Right cardiac atrium (tissue), 5 donors: ENCODE results near the gene C6orf62. TPM values are rescaled to one million over a fixed set of nuclear protein-coding genes. Genes with fewer than 3 reads are reported as not detected.
"Not testable (repeated sequence)": the region's sequence is repeated elsewhere in the genome, so short reads cannot be mapped to it uniquely, and the experiment has no call there.

ENCODE experiments used
- ATAC-seq, 2 donors: fragments of 200-7000 bp; cut with Tn5 transposase; one replicate each; pipeline versions ENCODE4 v1.8.0 to v1.9.1; 2020; ENCODE audit warnings: moderate library complexity in 2 of 2, mild to moderate bottlenecking in 1 of 2
- DNase-seq, 3 donors: peaks; one replicate each; pipeline ENCODE4 v3.0.0-alpha.2; 2020
- H3K27ac ChIP-seq: one replicate; pipeline ENCODE4 v1.5.1; 2013; ENCODE audit warnings: mild to moderate bottlenecking, low read length, control low read depth, moderate library complexity
- H3K27me3 ChIP-seq: one replicate; pipeline ENCODE4 v1.6.1; 2013; ENCODE audit not compliant: control insufficient read depth, insufficient read depth
- H3K4me1 ChIP-seq: one replicate; pipeline ENCODE4 v1.6.1; 2013; ENCODE audit warnings: low read length; ENCODE audit not compliant: control insufficient read depth, insufficient read depth
- H3K4me3 ChIP-seq: one replicate; pipeline ENCODE4 v1.5.1; 2013; ENCODE audit warnings: low read length, control low read depth
- H3K9me3 ChIP-seq: one replicate; pipeline ENCODE4 v1.6.1; 2013; ENCODE audit warnings: low read length; ENCODE audit not compliant: control insufficient read depth
- WGBS: extraction: QIAGEN DNeasy Blood & Tissue Kit; methylation state at CpG from one replicate; pipeline ENCODE4 v1.1.7; 2013; 5-methylcytosine and 5-hydroxymethylcytosine counted together
- intact Hi-C, 4 donors: fragments of 100-400 bp; cut with DNase I; formaldehyde crosslinking; loops; one replicate each; pipeline versions ENCODE4 v1.11.0 to v1.14.0; 2022 to 2023
- polyA plus RNA-seq: library from polyadenylated mRNA; stranded (reverse); fragments of 200-250 nt; gene quantifications from one replicate; pipeline ENCODE4 v1.2.3, GENCODE V29; 2013
- total RNA-seq, 4 donors: library from RNA; stranded (reverse); fragmentation: NEBNext Ultra II Directional; extraction: Animal tissue kit (Norgen Biotek cat#: 25700); gene quantifications; one replicate each; pipeline ENCODE4 v1.2.1, GENCODE V29; 2021
- donor health status: healthy with polysubstance abuse.
- donor health status: DM: no; HTN: yes; CAD: no.
- donor health status: DM: no; HTN: no; CAD: no.
- donor health status: DM: no; HTN: yes; CAD: no; lungs with severe emphysema.
- donor health status: DM: yes; HTN: yes; CAD: no.

The C6orf62 gene
- total and polyA plus RNA-seq, 5 donors, result 31.9 to 66.5 (median 56.4) TPM

DNA sequence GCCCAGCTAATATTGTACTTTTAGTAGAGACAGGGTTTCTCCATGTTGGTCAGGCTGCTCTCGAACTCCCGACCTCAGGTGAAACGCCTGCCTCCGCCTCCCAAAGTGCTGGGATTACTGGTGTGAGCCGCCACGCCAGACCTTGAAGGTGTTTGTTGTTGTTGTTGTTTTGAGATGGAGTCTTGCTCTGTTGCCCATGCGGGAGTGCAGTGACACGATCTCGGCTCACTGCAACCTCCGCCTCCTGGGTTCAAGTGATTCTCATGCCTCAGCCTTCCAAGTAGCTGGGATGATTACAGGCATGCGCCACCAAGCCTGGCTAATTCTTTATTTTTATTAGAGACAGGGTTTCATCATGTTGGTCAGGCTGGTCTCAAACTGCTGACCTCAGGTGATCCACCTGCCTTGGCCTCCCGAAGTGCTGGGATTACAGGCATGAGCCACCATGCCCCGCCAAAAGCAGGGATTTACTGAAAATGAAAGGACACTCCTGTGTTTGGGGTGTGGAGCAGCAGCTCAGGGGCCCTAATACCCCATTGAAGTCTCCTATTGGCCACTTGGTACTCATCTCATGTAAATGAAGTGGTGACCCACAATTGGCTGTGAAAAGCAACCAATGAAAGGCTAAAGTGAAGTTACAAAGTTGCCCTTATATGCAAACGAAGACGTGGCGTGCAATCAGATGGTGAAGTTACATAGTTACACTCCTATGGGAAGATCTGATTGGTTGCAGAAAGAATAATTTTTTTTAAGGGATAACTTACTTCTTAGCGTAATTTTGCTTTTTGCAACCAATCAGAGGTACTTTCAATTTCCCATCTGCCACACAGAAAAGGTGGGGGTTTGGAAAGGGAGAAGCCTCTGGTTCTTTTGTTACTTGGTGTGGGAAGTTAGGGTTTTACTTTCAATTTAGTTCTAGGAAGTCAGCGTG lies 50.6 kb downstream of the C6orf62 start:
- H3K27ac ChIP-seq, result not testable (repeated sequence)
- 97% methylated on average over 18 of the region's 18 CpGs for WGBS
- peak overlapping the region; percentile 79 for H3K4me3 ChIP-seq

DNA sequence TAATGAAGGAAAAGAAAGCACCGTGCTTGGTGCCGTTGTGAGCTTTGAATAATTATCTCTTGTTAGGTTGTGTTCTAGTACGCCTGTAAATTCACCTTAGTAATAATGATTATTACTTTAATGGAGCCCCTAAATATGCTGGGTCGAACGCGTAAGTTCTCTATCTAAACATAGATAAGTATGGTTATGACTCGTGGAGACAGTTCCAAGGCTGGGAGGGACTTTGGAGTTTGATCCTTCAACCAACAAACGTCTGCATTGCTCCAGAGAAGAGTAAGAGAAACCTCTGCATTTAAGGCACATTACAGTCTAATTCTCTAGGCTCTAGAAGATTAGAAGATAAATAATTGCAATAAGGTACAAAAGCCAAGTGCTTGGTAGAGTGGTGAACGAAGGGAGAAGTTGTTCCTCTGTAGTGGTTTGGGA lies 51.6 kb downstream of the C6orf62 start:
- intact Hi-C loops, result loop anchor here in 1 of 4 donors (10.0 kb wide), 1 partner anchor 83 kb away; no protein-coding TSS in a partner anchor
- peak overlapping the region; percentile 79 for H3K4me3 ChIP-seq
- WGBS, result 3% methylated on average over 9 of the region's 9 CpGs
- H3K27me3 ChIP-seq, result no peaks in the 10 kb centered on the region
- no peaks in the 10 kb centered on the region for H3K9me3 ChIP-seq
- DNase-seq (no peak), ATAC-seq (peak; percentile 6 to 21)
- peaks cover 3% of the 10 kb centered on the region for H3K4me1 ChIP-seq
- peak overlapping the region; percentile 95 for H3K27ac ChIP-seq

More for the DNA sequence above, 50.6 kb downstream of the C6orf62 start:
- not testable (repeated sequence) for H3K27me3 ChIP-seq, ATAC-seq, H3K9me3 ChIP-seq, H3K4me1 ChIP-seq
- intact Hi-C loops, result loop anchor here in 1 of 4 donors (10.0 kb wide), 1 partner anchor 84 kb away; no protein-coding TSS in a partner anchor
- DNase-seq, result peak in 1 of 3 donors; percentile 29

DNA sequence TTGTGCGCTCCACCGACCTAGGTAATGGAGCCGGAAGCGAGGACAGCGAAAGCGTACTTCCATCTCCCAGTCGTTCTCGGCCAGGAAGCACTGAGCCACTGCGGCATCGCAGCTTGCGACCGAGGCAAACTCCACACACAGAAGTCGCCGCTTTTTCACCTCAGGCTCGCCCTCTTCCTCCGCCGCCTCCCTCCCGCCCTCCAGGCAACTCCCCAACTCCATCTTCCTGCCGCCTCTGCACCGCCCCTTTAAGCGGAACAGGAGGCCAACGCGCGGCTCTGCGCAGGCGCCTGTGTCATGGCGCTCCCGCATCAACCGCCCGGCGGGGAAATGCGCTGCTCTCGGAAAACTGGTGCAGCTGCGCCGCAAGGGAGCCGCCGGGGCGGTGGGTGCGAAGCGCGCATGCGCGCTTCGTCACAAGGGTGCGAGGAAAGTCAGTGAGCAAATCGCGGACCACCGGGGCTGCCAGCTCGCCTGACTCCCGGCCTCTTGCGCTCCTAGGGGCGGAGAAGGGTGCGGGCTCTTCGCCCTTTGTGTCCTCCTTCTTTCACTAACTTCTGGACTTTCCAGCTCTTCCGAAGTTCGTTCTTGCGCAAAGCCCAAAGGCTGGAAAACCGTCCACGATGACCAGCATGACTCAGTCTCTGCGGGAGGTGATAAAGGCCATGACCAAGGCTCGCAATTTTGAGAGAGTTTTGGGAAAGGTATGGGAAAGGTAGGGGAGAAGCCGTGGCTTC lies 52.1 kb downstream of the C6orf62 start, which contains the start of the genes ACOT13 and TDP2:
ACOT13 (plus strand) TSS at position 437 of the 737 bp plus-strand sequence; CDS start at position 624, 187 bp downstream.
TDP2 (minus strand) TSS at position 259 of the 737 bp plus-strand sequence; CDS start at position 222, 37 bp downstream.
- intact Hi-C loops, result loop anchor here in 1 of 4 donors (10.0 kb wide), 1 partner anchor 82 kb away; no protein-coding TSS in a partner anchor
- under 1% methylated on average over 62 of the region's 62 CpGs for WGBS

DNA sequence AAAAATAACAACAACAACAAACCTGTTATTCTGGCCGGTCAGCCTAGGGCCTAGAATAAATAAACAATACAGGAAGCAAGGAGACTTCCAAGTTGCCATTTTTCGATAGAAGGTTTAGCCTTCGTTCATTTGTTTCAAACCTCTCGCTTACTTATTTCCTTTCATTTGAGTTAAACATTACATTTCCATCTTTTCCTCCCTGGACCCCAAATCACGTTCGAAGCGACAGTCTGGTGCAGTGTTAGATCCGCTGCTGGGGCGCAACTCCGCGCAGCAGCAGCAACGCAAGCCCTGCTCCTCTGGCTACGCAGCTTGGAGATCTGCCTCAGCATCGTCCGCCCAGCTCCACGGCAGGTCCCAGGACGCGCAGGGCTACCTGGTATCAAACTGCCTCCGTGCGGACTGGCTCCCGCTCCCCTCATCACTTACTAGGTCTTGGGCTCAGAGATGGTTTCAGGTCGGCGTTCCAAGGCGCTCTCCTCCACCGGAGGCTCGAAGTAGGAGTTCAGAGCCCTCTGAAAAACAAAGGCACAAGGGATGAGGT lies 52.8 kb downstream of the C6orf62 start:
- ATAC-seq (peak; percentile 34 to 49), DNase-seq (peak; percentile 41 to 70 (median 69))
- Histone ChIP-seq H3K27ac (peak overlapping the region; percentile 89), H3K27me3 (no peaks in the 10 kb centered on the region), H3K4me1 (peaks cover 6% of the 10 kb centered on the region), H3K4me3 (peak overlapping the region; percentile 79), H3K9me3 (no peaks in the 10 kb centered on the region)
- under 1% methylated on average over 26 of the region's 26 CpGs for WGBS
- intact Hi-C loops, result loop anchor here in 1 of 4 donors (10.0 kb wide), 1 partner anchor 81 kb away; no protein-coding TSS in a partner anchor

More for the DNA sequence above, 52.1 kb downstream of the C6orf62 start, which contains the start of the genes ACOT13 and TDP2:
- Histone ChIP-seq H3K9me3 (no peaks in the 10 kb centered on the region), H3K27me3 (no peaks in the 10 kb centered on the region), H3K4me1 (peaks cover 6% of the 10 kb centered on the region), H3K4me3 (peak within 1 kb of the TSS; percentile 79), H3K27ac (peak within 1 kb of the TSS; percentile 95)
- DNase-seq, result peak; percentile 97 to 99 (median 99)
- ATAC-seq, result peak; percentile 100

DNA sequence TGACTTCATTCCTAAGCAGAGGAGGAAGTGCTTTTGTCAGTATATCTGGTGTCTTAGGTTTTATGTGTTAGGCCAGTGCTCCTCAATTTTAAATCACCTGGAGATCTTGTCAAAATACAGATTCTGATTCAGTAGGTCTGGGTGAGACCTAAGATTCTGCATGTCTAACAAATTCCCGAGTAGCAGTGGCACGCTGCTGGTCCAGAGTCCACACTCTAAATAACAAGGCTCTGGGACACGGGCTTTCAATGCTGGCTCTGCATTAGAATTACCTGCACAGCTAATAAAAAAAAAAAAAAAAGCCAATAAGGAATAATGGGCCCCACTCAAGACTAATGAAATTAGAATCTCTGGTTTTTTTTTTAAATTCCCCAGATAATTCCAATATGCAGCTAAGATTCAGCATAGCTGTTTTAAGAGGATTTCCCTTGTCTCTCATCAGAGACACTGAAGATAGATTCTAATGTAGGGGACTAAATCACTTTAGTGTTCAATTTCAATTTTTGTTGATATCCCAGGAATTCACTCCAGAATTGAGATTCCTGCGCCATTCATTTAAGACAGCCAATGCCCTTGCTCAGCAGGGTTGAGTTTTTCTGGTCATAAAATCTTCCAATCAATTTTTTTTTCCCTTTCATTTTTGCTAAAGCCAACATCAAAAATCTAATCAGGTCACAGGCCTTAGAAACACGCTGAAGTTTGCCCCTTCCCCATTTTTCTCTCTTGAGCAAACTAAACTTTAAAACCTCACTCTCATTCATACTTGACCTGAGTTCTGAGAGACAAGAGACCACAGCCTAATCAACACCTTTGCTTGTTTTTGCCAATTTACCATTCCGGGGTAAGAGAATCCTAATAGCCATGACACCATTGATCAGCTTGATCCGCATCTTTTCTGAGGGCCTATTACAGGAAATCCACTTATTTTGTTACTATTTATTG lies 54.6 kb downstream of the C6orf62 start:
- H3K4me1 ChIP-seq, result peaks cover 6% of the 10 kb centered on the region
- no peak for ATAC-seq

DNA sequence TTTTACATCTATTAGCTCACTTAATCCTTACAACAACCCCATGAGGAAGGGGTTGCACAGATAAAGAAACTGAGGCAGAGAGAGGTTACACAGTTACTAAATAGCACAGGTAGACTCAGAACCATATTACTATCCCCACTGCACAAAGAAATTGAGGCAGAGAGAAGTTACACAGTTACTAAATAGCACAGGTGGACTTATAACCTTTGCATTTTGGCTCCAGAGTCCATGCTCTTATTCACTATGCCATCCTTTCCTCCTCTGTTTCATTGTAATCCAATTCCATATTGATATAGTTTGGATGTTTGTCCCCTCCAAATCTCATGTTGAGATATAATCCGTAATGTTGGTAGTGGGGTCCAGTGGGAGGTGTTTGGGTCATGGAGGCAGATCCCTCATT lies 55.8 kb downstream of the C6orf62 start:
- Histone ChIP-seq H3K27me3 (no peaks in the 10 kb centered on the region), H3K9me3 (no peaks in the 10 kb centered on the region), H3K4me3 (no peak overlapping the region), H3K27ac (no peak overlapping the region), H3K4me1 (peaks cover 6% of the 10 kb centered on the region)
- WGBS, result 95% methylated on average over 1 of the region's 1 CpG
- DNase-seq, result no peak
- intact Hi-C loops, result loop anchor here in 1 of 4 donors (10.0 kb wide), 1 partner anchor 78 kb away; no protein-coding TSS in a partner anchor
- ATAC-seq, result no peak

More for the DNA sequence above, 54.6 kb downstream of the C6orf62 start:
- 95% methylated on average over 7 of the region's 7 CpGs for WGBS
- Histone ChIP-seq H3K9me3 (no peaks in the 10 kb centered on the region), H3K27me3 (no peaks in the 10 kb centered on the region), H3K4me3 (no peak overlapping the region), H3K27ac (no peak overlapping the region)
- intact Hi-C loops, result loop anchor here in 1 of 4 donors (10.0 kb wide), 1 partner anchor 80 kb away; no protein-coding TSS in a partner anchor
- no peak for DNase-seq

DNA sequence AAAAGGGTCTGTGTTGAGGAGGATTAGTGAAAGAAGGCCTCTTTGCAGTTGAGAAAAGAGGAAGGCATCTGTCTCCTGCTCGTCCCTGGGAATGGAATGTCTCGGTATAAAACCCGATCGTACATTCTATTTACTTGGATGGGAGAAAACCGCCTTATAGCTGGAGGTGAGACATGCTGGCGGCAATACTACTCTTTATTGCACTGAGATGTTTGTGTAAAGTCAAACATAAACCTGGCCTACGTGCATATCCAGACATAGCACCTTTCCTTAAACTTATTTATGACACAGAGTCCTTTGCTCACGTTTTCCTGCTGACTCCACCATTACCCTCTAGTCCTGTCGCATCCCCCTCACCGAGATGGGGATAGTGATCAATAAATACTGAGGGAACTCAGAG lies 56.7 kb downstream of the C6orf62 start:
- peaks cover 3% of the 10 kb centered on the region for H3K4me1 ChIP-seq
- ATAC-seq, result no peak
- intact Hi-C loops, result loop anchor here in 1 of 4 donors (10.0 kb wide), 1 partner anchor 77 kb away; no protein-coding TSS in a partner anchor
- H3K4me3 ChIP-seq, result no peak overlapping the region
- DNase-seq, result no peak
- H3K9me3 ChIP-seq, result no peaks in the 10 kb centered on the region
- H3K27me3 ChIP-seq, result no peaks in the 10 kb centered on the region
- no peak overlapping the region for H3K27ac ChIP-seq
- WGBS, result 96% methylated on average over 10 of the region's 10 CpGs

DNA sequence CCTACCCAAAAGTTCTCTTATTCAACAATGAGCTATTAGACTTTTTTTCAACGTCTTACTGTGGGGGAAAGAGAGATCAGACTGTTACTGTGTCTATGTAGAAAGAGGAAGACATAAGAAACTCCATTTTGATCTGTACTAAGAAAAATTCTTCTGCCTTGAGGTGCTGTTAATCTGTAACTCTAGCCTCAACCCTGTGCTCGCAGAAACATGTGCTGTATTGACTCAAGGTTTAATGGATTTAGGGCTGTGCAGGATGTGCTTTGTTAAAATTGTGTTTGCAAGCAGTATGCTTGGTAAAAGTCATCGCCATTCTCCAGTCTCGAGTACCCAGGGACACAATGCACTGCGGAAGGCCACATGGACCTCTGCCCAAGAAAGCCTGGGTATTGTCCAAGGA lies 57.2 kb downstream of the C6orf62 start:
- H3K27me3 ChIP-seq, H3K9me3 ChIP-seq, H3K27ac ChIP-seq, H3K4me1 ChIP-seq, DNase-seq, ATAC-seq, H3K4me3 ChIP-seq: not testable (repeated sequence)
- 82% methylated on average over 5 of the region's 5 CpGs for WGBS
- intact Hi-C loops, result loop anchor here in 1 of 4 donors (10.0 kb wide), 1 partner anchor 77 kb away; no protein-coding TSS in a partner anchor

DNA sequence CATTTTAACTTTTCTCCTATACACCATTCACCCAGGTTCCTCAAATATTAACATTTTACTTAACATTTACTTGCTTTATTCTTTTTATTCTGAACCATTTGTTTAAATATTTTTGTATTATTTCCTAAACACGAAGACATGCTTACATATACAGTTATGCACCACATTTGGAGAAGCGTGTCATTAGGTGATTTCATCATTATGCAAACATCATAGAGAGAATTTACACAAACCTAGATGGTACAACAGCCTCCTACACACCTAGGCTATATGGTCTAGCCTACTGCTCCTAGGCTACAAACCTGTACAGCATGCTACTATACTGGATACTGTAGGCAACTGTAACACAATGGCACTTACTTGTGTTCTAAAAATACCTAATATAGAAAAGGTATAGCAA lies 58.8 kb downstream of the C6orf62 start:
- 94% methylated on average over 2 of the region's 2 CpGs for WGBS
- DNase-seq (no peak), ATAC-seq (no peak)
- Histone ChIP-seq H3K9me3 (no peaks in the 10 kb centered on the region), H3K27me3 (no peaks in the 10 kb centered on the region), H3K27ac (no peak overlapping the region), H3K4me1 (peaks cover 3% of the 10 kb centered on the region), H3K4me3 (no peak overlapping the region)
- intact Hi-C loops, result loop anchor here in 1 of 4 donors (10.0 kb wide), 1 partner anchor 75 kb away; no protein-coding TSS in a partner anchor
